ENCODE measurements around the gene SCAMP2. TPM values are rescaled to one million over a fixed set of nuclear protein-coding genes. Genes with fewer than 3 reads are reported as not detected.

SCAMP2 gene
- total and polyA plus RNA-seq, 2 donors (not counting 1 experiment from before 2014, with no cell fraction given): 15.5 to 86.2 TPM

DNA sequence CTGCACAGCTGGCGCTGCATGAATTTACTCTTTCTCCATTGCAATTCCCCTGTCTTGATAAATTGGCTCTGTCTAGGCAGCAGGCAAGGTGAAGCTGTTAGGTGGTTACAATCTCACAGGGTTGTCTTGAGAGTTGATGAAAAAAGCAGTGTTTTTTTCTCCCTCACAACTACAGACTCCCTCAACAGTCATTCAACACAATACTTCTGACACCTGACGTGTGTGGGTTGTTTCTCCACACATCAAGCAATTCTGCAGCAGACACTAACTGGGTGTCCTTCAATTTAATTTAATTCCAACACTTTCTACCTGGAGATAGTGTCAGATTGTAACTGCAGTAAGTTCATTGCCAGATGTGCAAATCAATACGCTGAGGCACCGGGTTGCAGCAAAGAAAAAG lies 5.1 kb upstream of the SCAMP2 start:
- Histone ChIP-seq H2AFZ (ENCODE audit: low read length) (no peak overlapping the region), H3K27me3 (ENCODE audit: control insufficient read depth, insufficient read depth, low read length) (no peaks in the 10 kb centered on the region), H3K27ac (ENCODE audit: insufficient read depth, low read length) (no peak overlapping the region), H3K4me3 (replicated peaks in 1 of 4; ENCODE audit: control extremely low read depth in 1 of 4, insufficient read depth in 1 of 4, low read depth in 3 of 4, low read length in 4 of 4) (no peak overlapping the region), H3K4me2 (ENCODE audit: extremely low read depth, insufficient read depth, low read length) (no peak overlapping the region), H3K4me1 (ENCODE audit: control insufficient read depth, extremely low read depth, insufficient read depth, low read length) (no peaks in the 10 kb centered on the region), H3K9me3 (ENCODE audit: control insufficient read depth, insufficient read depth, low read depth, low read length) (no peaks in the 10 kb centered on the region), H4K20me1 (ENCODE audit: control insufficient read depth, extremely low read depth, insufficient read depth, low read length) (no peaks in the 10 kb centered on the region), H3K9ac (ENCODE audit: insufficient read depth, low read length) (no peak overlapping the region), H3K79me2 (ENCODE audit: control insufficient read depth, insufficient read depth, low read length) (no peaks in the 10 kb centered on the region), H3K36me3 (ENCODE audit: control insufficient read depth, insufficient read depth, low read length) (no peaks in the 10 kb centered on the region)
- TF ChIP-seq, protein P1, sequence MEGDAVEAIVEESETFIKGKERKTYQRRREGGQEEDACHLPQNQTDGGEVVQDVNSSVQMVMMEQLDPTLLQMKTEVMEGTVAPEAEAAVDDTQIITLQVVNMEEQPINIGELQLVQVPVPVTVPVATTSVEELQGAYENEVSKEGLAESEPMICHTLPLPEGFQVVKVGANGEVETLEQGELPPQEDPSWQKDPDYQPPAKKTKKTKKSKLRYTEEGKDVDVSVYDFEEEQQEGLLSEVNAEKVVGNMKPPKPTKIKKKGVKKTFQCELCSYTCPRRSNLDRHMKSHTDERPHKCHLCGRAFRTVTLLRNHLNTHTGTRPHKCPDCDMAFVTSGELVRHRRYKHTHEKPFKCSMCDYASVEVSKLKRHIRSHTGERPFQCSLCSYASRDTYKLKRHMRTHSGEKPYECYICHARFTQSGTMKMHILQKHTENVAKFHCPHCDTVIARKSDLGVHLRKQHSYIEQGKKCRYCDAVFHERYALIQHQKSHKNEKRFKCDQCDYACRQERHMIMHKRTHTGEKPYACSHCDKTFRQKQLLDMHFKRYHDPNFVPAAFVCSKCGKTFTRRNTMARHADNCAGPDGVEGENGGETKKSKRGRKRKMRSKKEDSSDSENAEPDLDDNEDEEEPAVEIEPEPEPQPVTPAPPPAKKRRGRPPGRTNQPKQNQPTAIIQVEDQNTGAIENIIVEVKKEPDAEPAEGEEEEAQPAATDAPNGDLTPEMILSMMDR (conservative IDR thresholded peaks at IDR 0.05 in 1 of 2, IDR thresholded peaks at IDR 0.05 in 1 of 2; ENCODE audit: low read depth in 1 of 2, low read length in 2 of 2): no peak
- TF ChIP-seq EZH2 (IDR thresholded peaks at IDR 0.05; ENCODE audit: low read length, missing control alignments): no peak
- no peak for DNase-seq (ENCODE audit: low read depth in 2 of 2)

DNA sequence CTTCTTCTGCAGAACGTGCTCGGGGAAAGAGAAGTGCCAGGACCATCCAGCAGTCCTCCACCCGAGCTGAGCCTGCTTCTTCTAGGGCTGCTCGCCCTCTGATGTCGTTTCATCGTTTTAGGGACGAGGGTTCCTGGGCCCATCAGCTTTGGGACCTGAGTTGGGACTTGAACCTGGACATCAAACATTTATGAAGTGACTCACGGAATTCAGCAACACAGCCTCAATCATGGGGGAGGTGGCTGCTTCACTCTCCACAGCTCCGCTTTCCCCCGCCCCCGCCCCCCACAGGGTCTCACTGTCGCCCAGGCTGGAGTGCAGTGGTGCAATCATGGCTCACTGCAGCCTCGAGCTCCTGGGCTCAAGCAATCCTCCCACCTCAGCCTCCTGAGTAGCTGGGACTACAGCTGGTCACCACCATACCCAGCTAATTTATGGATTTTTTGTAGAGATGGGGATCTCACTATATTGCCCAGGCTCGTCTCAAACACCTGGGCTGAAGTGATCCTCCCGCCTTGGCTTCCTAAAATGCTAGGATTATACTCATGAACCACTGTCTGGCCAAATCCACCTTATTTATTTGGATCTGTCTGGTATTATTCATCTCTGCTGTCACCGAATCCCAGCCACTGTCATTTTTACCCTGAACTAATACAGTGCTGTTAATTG lies 725 bp upstream of the SCAMP2 start:
- H3K4me3 ChIP-seq (replicated peaks in 1 of 4; ENCODE audit: control extremely low read depth in 1 of 4, insufficient read depth in 1 of 4, low read depth in 3 of 4, low read length in 4 of 4): peak overlapping the region; percentile 69 to 99 (median 94)
- H3K9ac ChIP-seq (ENCODE audit: insufficient read depth, low read length): no peak overlapping the region
- peak overlapping the region; percentile 72 for H2AFZ ChIP-seq (ENCODE audit: low read length)
- TF ChIP-seq, protein P1 (conservative IDR thresholded peaks at IDR 0.05 in 1 of 2, IDR thresholded peaks at IDR 0.05 in 1 of 2; ENCODE audit: low read depth in 1 of 2, low read length in 2 of 2): no peak
- TF ChIP-seq EZH2 (IDR thresholded peaks at IDR 0.05; ENCODE audit: low read length, missing control alignments): no peak
- H3K27ac ChIP-seq (ENCODE audit: insufficient read depth, low read length): no peak overlapping the region
- no peaks in the 10 kb centered on the region for H3K36me3 ChIP-seq (ENCODE audit: control insufficient read depth, insufficient read depth, low read length)
- no peaks in the 10 kb centered on the region for H3K4me1 ChIP-seq (ENCODE audit: control insufficient read depth, extremely low read depth, insufficient read depth, low read length)
- peak in 1 of 2 donors; percentile 13 for DNase-seq (ENCODE audit: low read depth in 2 of 2)
- H3K79me2 ChIP-seq (ENCODE audit: control insufficient read depth, insufficient read depth, low read length): peaks cover 24% of the 10 kb centered on the region
- no peaks in the 10 kb centered on the region for H3K9me3 ChIP-seq (ENCODE audit: control insufficient read depth, insufficient read depth, low read depth, low read length)
- H3K27me3 ChIP-seq (ENCODE audit: control insufficient read depth, insufficient read depth, low read length): no peaks in the 10 kb centered on the region
- peak overlapping the region; percentile 96 for H3K4me2 ChIP-seq (ENCODE audit: extremely low read depth, insufficient read depth, low read length)
- H4K20me1 ChIP-seq (ENCODE audit: control insufficient read depth, extremely low read depth, insufficient read depth, low read length): no peaks in the 10 kb centered on the region

DNA sequence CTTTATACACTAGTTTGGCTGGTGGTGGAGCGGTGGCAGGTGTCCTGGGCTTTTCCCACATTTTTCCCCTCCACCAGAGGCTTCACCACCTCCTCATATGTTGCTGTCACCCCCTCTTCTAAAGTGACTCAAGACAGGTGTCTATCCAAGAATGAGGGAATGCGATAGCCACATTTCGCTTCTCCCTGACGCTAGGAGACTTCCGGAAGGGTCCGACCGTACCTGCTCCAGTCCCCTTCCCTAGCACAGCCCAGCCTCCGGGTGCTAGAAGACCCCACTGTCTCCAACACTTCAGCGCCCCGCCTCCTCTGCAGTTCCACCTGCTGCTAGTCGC lies 496 bp downstream of the SCAMP2 start:
- peak overlapping the region; percentile 95 for H3K4me2 ChIP-seq (ENCODE audit: extremely low read depth, insufficient read depth, low read length)
- H3K9ac ChIP-seq (ENCODE audit: insufficient read depth, low read length): peak overlapping the region; percentile 98
- H3K27me3 ChIP-seq (ENCODE audit: control insufficient read depth, insufficient read depth, low read length): no peaks in the 10 kb centered on the region
- DNase-seq (ENCODE audit: low read depth in 2 of 2): no peak
- H2AFZ ChIP-seq (ENCODE audit: low read length): peak overlapping the region; percentile 57
- no peaks in the 10 kb centered on the region for H4K20me1 ChIP-seq (ENCODE audit: control insufficient read depth, extremely low read depth, insufficient read depth, low read length)
- TF ChIP-seq EZH2 (IDR thresholded peaks at IDR 0.05; ENCODE audit: low read length, missing control alignments): no peak
- TF ChIP-seq, protein P1 (conservative IDR thresholded peaks at IDR 0.05 in 1 of 2, IDR thresholded peaks at IDR 0.05 in 1 of 2; ENCODE audit: low read depth in 1 of 2, low read length in 2 of 2): no peak
- peak overlapping the region; percentile 99 for H3K27ac ChIP-seq (ENCODE audit: insufficient read depth, low read length)
- peak overlapping the region; percentile 69 to 99 (median 94) for H3K4me3 ChIP-seq (replicated peaks in 1 of 4; ENCODE audit: control extremely low read depth in 1 of 4, insufficient read depth in 1 of 4, low read depth in 3 of 4, low read length in 4 of 4)
- H3K79me2 ChIP-seq (ENCODE audit: control insufficient read depth, insufficient read depth, low read length): peaks cover 33% of the 10 kb centered on the region
- H3K9me3 ChIP-seq (ENCODE audit: control insufficient read depth, insufficient read depth, low read depth, low read length): no peaks in the 10 kb centered on the region
- no peaks in the 10 kb centered on the region for H3K36me3 ChIP-seq (ENCODE audit: control insufficient read depth, insufficient read depth, low read length)
- H3K4me1 ChIP-seq (ENCODE audit: control insufficient read depth, extremely low read depth, insufficient read depth, low read length): no peaks in the 10 kb centered on the region
